Natural killer cell (primary cell): Measurements from ENCODE around the gene CES4A. TPM values are rescaled to one million over a fixed set of nuclear protein-coding genes. Genes with fewer than 3 reads are reported as not detected.

Experiments used
- ATAC-seq, 3 donors: fragments of 150-1000 bp in 2 of 3; fragments of 200-7000 bp in 1 of 3; cut with Tn5 transposase; 1 replicate in 1 of 3; 2 replicates in 2 of 3; pipeline ENCODE4 v1.10.0; 2021; ENCODE audit warnings: mild to moderate bottlenecking in 2 of 3, moderate library complexity in 2 of 3
- DNase-seq, 2 donors: peaks; one replicate each; pipeline versions ENCODE4 v3.0.0 to v3.0.0-alpha.2; 2013 to 2021; ENCODE audit warnings: mixed read lengths in 1 of 2
- H3K27ac ChIP-seq: one replicate; pipeline ENCODE4 v1.5.1; 2013; ENCODE audit warnings: mild to moderate bottlenecking, low read length
- H3K27me3 ChIP-seq: one replicate; pipeline ENCODE4 v1.6.1; 2013; ENCODE audit warnings: low read length; ENCODE audit not compliant: control insufficient read depth, insufficient read depth
- H3K36me3 ChIP-seq: one replicate; pipeline ENCODE4 v1.6.1; 2013; ENCODE audit warnings: low read length; ENCODE audit not compliant: control insufficient read depth, insufficient read depth
- H3K4me1 ChIP-seq: one replicate; pipeline ENCODE4 v1.6.1; 2013; ENCODE audit warnings: low read length; ENCODE audit not compliant: control insufficient read depth, insufficient read depth
- H3K4me3 ChIP-seq: one replicate; pipeline ENCODE4 v1.5.1; 2013; ENCODE audit warnings: low read length
- H3K9me3 ChIP-seq: one replicate; pipeline ENCODE4 v1.6.1; 2013; ENCODE audit warnings: low read length; ENCODE audit not compliant: control insufficient read depth, insufficient read depth
- H3K27ac Mint-ChIP-seq, 2 donors: one replicate each; pipeline ENCODE4 v1.8.0; 2022; ENCODE audit warnings: mild to moderate bottlenecking in 2 of 2, mixed read lengths in 2 of 2, moderate library complexity in 1 of 2
- H3K27me3 Mint-ChIP-seq, 2 donors: one replicate each; pipeline ENCODE4 v1.8.0; 2022; ENCODE audit warnings: low read depth in 2 of 2, mixed read lengths in 2 of 2
- H3K36me3 Mint-ChIP-seq: one replicate; pipeline ENCODE4 v1.8.0; 2022; ENCODE audit warnings: mixed read lengths
- H3K4me1 Mint-ChIP-seq, 2 donors: one replicate each; pipeline ENCODE4 v1.8.0; 2022; ENCODE audit warnings: mixed read lengths in 2 of 2
- H3K4me3 Mint-ChIP-seq: one replicate; pipeline ENCODE4 v1.8.0; 2022; ENCODE audit warnings: mild to moderate bottlenecking, moderate library complexity, mixed read lengths
- H3K9me3 Mint-ChIP-seq, 2 donors: one replicate each; pipeline ENCODE4 v1.8.0; 2022; ENCODE audit warnings: mixed read lengths in 2 of 2
- WGBS: methylation state at CpG from one replicate; pipeline ENCODE4 v1.1.7; 2013; ENCODE audit warnings: missing lambda C conversion rate; ENCODE audit not compliant: insufficient coverage; 5-methylcytosine and 5-hydroxymethylcytosine counted together
- intact Hi-C: fragments of 100-400 bp; cut with micrococcal nuclease; formaldehyde crosslinking; loops from one replicate; pipeline ENCODE4 v1.14.2; 2022
- total RNA-seq, 4 donors: library from RNA; stranded (reverse); fragments of 120-200 nt in 1 of 4; gene quantifications; one replicate each; pipeline versions ENCODE4 v1.2.3 to v1.2.4, GENCODE V29; 2013 to 2022
- TF ChIP-seq, protein P1 (sequence below): fragments of 200-600 bp; IDR thresholded peaks from one replicate; pipeline ENCODE4 v1.8.0; 2022; ENCODE audit warnings: antibody characterized with exemption

CES4A gene
- total RNA-seq, 3 donors from 2014 or later (not counting 1 experiment from before 2014, with no cell fraction given) = 7.5 to 9.0 (median 8.8) TPM

DNA sequence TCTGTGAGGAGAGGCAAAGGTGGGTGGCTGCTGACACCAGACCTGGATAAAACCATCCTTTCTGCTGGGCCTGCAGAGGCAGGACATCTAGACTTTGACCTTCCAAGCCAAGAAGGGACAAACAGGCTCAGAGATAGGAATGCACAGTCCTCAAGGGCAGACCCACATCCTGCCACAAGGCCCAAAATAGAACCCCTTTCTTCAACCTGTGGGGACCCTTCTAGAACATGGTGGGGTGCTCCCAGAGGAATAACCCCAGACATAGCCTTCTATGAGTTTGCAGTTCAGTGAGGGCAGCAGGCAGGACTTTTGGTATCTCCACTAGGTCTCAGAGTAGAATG lies 36.8 kb downstream of the CES4A start:
- DNase-seq (no peak), ATAC-seq (no peak)
- no peaks in the 10 kb centered on the region for H3K36me3 ChIP-seq
- H3K9me3 Mint-ChIP-seq = no peaks in the 10 kb centered on the region
- H3K27me3 ChIP-seq = no peaks in the 10 kb centered on the region
- no peak overlapping the region for H3K27ac Mint-ChIP-seq
- no peaks in the 10 kb centered on the region for H3K36me3 Mint-ChIP-seq
- intact Hi-C loops = no loop called here
- H3K27ac ChIP-seq = no peak overlapping the region
- H3K9me3 ChIP-seq = no peaks in the 10 kb centered on the region
- H3K27me3 Mint-ChIP-seq = peaks cover 0 to 3% of the 10 kb centered on the region in 2 donors
- peaks cover 11% of the 10 kb centered on the region for H3K4me1 ChIP-seq
- no peak overlapping the region for H3K4me3 Mint-ChIP-seq
- TF ChIP-seq, protein P1, sequence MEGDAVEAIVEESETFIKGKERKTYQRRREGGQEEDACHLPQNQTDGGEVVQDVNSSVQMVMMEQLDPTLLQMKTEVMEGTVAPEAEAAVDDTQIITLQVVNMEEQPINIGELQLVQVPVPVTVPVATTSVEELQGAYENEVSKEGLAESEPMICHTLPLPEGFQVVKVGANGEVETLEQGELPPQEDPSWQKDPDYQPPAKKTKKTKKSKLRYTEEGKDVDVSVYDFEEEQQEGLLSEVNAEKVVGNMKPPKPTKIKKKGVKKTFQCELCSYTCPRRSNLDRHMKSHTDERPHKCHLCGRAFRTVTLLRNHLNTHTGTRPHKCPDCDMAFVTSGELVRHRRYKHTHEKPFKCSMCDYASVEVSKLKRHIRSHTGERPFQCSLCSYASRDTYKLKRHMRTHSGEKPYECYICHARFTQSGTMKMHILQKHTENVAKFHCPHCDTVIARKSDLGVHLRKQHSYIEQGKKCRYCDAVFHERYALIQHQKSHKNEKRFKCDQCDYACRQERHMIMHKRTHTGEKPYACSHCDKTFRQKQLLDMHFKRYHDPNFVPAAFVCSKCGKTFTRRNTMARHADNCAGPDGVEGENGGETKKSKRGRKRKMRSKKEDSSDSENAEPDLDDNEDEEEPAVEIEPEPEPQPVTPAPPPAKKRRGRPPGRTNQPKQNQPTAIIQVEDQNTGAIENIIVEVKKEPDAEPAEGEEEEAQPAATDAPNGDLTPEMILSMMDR = no peak
- peaks cover 3 to 6% of the 10 kb centered on the region in 2 donors for H3K4me1 Mint-ChIP-seq
- no peak overlapping the region for H3K4me3 ChIP-seq

DNA sequence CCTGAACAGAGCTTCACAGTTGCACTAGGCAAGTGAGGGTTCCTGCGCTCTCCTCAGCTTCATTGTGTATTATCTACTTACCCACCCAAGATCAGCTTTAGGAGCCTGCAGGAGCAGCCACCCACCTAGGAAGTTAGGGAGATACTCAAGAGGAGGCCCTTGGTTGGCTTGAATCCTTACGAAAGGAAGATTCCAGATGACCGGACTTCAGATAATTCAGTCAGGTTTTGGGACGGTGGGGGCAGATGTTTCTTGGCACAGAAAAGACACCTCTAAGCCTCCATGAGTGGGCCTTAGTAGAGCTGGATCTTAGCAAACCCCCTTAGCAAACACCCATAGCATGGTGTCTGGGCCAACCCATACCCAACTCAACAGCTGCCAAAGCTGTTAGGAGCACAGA lies 38.2 kb downstream of the CES4A start:
- TF ChIP-seq, protein P1 = no peak
- no peak for ATAC-seq
- Mint-ChIP-seq H3K4me3 (no peak overlapping the region), H3K4me1 (peaks cover 11 to 12% of the 10 kb centered on the region in 2 donors), H3K9me3 (no peaks in the 10 kb centered on the region), H3K27ac (no peak overlapping the region), H3K27me3 (no peaks in the 10 kb centered on the region), H3K36me3 (no peaks in the 10 kb centered on the region)
- DNase-seq = no peak
- peaks cover 18% of the 10 kb centered on the region for H3K4me1 ChIP-seq
- no peak overlapping the region for H3K4me3 ChIP-seq
- intact Hi-C loops = no loop called here
- 99% methylated on average over 4 of the region's 4 CpGs for WGBS
- H3K27ac ChIP-seq = no peak overlapping the region
- H3K27me3 ChIP-seq = no peaks in the 10 kb centered on the region
- no peaks in the 10 kb centered on the region for H3K9me3 ChIP-seq
- H3K36me3 ChIP-seq = peaks cover 2% of the 10 kb centered on the region

DNA sequence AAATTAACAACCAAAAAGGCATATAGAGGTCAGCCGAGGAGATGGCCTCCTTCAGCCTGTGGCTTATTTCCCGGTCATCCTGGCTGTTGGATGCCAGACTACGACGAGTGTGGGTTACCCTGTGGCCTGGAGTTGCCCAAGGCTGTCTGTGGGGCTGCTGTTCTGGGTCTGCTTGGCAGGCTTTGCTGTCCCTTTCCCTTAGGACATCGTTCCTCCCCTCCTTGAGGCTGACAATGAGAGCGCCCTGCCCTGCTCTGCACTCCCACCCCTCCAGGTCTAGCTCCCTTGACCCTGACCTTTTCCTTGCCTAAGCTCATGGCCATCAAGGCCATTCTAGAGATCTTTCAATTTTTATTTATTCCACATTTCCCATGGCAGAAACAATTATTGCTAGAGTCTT lies 38.7 kb downstream of the CES4A start:
- peaks cover 18% of the 10 kb centered on the region for H3K4me1 ChIP-seq
- no peaks in the 10 kb centered on the region for H3K9me3 Mint-ChIP-seq
- intact Hi-C loops = no loop called here
- H3K36me3 ChIP-seq = peaks cover 2% of the 10 kb centered on the region
- ATAC-seq (no peak), DNase-seq (no peak)
- H3K4me3 ChIP-seq = no peak overlapping the region
- no peak overlapping the region for H3K27ac Mint-ChIP-seq
- no peak overlapping the region for H3K4me3 Mint-ChIP-seq
- no peaks in the 10 kb centered on the region for H3K36me3 Mint-ChIP-seq
- no peaks in the 10 kb centered on the region for H3K9me3 ChIP-seq
- H3K4me1 Mint-ChIP-seq = peaks cover 15 to 17% of the 10 kb centered on the region in 2 donors
- TF ChIP-seq, protein P1 = no peak
- 88% methylated on average over 6 of the region's 6 CpGs for WGBS
- no peaks in the 10 kb centered on the region for H3K27me3 ChIP-seq
- H3K27me3 Mint-ChIP-seq = no peaks in the 10 kb centered on the region
- H3K27ac ChIP-seq = no peak overlapping the region

DNA sequence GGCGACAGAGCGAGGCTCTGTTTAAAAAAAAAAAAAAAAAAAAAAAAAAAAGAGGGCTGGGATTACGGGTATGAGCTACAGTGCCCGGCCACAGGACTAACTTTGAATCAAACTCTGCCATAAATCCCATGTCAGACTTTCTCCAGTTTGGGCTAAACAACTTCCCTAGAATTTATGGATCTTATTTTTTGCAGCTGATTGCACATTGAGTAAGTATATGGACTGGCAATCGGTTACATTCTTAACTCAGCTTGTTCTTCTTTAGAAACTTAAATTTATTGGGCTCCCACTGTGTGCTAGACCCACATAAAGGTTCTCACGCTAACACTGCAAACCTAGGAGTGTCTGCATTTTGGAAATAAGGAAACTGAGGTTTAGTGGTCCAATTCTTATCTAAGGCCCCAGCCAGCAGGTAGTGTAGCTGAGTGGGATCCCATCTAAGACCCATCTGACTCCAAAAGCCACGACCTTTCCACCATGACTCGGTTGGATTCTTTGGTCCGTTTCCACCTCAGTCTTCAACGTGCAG lies 39.8 kb downstream of the CES4A start:
- Histone ChIP-seq H3K4me3 (peak overlapping the region; percentile 55), H3K4me1 (peaks cover 18% of the 10 kb centered on the region), H3K36me3 (peaks cover 2% of the 10 kb centered on the region), H3K9me3 (no peaks in the 10 kb centered on the region), H3K27ac (peak overlapping the region; percentile 96), H3K27me3 (no peaks in the 10 kb centered on the region)
- WGBS = 39% methylated on average over 7 of the region's 10 CpGs
- peak overlapping the region; percentile 87 for H3K4me3 Mint-ChIP-seq
- peak overlapping the region; percentile 89 for H3K27ac Mint-ChIP-seq
- no peak for DNase-seq
- H3K4me1 Mint-ChIP-seq = peaks cover 20 to 27% of the 10 kb centered on the region in 2 donors
- intact Hi-C loops = loop anchor here (1.0 kb wide), 1 partner anchor 81 kb away; the partner anchor contains the start of gene PHAF1
- TF ChIP-seq, protein P1 = no peak
- no peaks in the 10 kb centered on the region for H3K9me3 Mint-ChIP-seq
- no peak for ATAC-seq
- no peaks in the 10 kb centered on the region for H3K27me3 Mint-ChIP-seq
- H3K36me3 Mint-ChIP-seq = no peaks in the 10 kb centered on the region
